GM21447 (cell line): ENCODE results near the gene EFNB3.

ENCODE experiments used
- ATAC-seq: cut with Tn5 transposase; IDR thresholded peaks from one replicate; pipeline ENCODE4 v1.9.1; 2021; ENCODE audit not compliant: unreplicated experiment

EFNB3 gene

DNA sequence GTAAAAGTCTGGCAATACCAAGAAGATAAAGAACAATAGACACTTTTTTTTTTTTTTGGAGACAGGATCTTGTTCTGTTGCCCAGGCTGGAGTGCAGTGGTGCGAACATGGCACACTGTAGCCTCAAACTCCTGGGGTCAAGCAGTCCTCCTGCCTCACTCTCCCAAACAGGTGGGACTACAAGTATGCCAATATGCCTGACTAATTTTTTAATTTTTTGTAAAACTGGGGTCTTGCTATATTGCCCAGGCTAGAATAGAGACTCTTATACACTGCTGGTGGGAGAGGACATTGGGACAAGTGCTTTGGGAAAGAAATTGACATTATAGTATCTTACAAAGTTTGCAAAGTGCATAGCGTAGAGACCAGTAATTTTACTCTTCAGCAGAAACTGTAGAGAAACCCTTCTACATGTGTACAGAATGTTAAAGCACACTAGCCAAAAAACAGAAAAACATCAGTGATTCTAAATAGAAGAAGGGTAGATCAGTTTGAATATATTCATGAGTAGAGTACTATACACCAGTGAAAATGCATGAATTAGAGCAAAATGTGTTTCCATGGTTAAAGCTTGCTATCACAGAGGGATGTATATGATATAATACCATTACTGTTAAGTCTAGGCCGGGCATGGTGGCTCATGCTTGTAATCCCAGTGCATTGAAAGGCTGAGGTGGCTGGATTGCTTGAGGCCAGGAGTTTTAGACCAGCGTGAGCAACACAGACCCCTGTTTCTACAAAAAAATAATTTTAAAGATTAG, 7.0 kb upstream of the EFNB3 start:
- ATAC-seq = no peak

DNA sequence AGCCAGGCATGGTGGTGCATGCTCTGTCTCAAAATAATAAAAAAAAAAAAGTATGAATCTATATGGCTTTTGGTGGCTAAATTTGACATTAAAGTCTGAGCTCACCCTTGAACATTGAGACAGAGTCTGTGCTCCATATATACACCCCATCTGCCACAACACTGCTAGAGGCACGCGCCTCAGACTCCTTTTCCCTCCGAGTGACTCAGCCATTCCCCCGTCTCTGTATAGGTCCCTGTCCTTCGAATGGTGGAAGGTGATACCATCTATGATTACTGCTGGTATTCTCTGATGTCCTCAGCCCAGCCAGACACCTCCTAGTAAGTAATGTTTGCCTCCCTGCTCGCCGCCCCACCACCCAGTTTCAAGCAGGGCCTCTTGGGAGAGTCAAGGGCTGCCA, 4.5 kb upstream of the EFNB3 start:
- no peak for ATAC-seq

DNA sequence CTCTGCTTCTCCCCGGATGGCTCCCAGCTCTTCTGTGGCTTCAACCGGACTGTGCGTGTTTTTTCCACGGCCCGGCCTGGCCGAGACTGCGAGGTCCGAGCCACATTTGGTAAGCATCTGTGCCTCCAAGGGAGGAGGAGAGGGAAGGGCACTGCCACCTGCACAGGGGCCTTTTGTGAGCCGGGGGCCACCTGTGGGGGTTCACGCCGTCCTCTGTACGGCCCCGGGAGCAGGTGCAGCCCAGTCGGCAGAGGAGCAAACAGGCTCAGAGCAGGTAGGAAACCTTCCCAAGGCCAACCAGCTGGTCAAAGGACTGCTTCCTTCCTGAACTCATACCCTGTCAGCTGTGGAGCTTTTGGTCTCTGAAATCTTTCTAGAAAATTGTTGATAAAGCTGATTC, 3.3 kb upstream of the EFNB3 start:
- no peak for ATAC-seq

DNA sequence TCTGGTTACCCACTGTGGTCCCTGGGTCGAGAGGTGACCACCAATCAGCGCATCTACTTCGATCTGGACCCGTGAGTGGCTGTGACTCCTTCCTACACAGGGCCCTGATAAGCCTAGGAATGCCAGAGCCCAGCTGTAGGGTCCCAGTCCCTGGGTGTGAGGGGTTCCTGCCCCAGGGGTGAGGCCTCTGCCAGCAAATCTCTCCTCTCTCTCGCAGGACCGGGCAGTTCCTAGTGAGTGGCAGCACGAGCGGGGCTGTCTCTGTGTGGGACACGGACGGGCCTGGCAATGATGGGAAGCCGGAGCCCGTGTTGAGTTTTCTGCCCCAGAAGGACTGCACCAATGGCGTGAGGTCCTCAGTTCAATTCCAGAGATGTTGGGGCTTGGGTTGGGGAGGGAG, 2.2 kb upstream of the EFNB3 start:
- no peak for ATAC-seq

DNA sequence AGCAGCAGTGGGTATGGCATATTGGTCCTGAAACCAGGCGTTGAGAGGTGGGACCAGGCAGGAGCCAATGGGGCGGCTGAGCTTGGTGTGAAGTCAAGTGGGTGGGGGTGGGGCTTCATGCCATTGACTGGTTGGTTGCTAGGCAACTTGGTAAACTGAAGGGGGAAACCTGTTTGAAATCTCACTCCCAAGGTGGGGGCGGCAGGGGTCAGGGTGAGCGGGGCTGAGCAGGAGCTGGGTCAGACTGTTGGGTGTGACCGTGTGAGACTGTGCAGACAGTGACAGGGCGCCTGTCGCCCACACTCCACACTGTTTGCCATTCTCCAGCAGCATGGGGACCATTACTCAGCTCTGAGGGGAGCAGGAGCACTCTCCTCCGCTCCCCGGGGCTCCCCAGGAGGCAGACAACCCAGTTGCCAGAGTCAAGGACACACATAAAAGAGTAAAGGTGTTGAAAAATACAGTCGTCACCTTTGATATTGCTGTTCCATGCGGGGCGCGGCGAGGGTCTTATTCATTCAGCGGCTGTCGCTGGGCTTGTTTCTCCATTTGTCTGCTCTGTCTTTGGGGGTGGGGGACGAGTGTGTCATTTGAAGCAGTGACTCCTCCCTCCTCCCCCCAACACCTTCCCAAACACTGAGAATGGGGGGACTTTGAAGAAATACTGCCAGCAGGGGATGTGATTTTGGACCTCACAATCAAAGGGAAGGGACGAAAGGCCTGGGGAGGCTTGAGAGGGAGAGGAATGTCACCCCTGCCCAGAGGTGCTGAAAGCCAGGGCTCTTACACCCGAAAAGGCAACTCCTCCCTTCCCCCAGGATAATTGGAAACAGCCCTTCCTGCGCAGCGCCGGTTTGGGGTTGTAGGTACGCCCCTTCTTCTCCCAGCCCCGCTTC, 1.2 kb upstream of the EFNB3 start:
- ATAC-seq = no peak

DNA sequence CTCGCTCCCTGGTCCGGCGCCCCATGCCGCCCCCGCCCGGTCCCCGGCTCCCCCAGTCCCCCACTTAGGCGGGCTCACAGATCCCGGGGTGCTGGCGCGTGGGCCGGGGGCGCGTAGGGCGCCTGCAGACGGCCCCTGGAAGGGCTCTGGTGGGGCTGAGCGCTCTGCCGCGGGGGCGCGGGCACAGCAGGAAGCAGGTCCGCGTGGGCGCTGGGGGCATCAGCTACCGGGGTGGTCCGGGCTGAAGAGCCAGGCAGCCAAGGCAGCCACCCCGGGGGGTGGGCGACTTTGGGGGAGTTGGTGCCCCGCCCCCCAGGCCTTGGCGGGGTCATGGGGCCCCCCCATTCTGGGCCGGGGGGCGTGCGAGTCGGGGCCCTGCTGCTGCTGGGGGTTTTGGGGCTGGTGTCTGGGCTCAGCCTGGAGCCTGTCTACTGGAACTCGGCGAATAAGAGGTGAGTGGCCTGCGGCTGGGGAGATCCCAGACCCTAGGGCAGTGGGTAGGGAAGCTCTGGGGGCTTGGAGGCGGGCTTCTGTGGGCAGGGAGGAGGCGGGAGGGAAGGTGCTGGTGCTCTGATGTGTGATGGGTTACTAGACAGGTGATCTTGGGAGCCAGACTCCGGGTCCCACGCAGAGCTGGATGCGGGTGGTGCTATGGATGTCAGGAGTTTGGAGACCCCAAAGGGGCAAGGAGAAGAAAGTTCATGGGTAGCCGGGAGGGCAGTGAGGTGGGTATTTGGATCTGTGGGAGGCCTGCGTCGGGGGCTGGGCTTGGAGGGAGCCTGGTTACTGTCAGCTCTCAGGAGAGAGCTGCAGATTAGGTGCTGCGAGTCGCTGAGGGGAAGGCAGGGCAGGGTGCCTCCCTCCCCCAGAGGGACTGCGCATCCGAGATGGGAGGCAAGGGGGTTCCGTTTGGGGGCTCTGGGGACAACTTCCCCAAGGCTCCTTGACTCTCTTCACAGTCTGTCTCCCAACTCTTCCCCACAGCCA, 560 bp downstream of the EFNB3 start:
- ATAC-seq = no peak

DNA sequence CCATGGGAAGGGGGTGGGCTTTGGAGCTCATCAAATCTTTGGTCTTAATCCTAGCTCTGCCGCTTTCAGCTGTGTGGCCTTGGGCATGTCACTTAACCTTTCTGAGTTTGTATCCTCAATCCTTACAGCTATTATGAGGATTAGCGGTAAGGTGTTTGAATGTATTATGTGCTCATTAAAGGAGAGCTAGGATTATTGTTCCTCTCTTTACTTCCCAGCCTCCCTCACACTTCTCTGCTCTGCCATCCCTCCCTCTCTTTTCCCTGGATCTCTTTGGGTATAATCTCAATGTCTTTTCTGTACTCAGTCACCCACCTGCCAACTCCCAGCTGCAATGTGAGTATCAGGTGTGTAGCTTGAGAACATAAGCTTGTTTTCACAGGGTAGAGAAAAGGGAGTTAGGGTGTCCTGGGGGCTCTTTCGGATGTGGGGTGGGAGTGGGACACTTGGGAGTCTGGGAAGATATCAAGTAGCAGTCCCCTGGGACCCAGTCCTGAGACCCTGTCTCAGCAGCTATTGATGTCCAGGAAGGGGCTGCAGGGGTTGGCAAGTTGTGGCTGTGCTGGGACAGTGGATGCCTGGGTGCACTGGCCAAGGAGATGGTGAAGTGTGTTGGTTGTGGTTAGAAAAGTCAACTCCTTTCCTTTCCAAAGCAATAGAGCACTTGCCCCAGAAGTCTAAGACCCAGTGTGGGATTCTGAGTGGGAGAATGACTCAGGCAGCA, 1.8 kb downstream of the EFNB3 start:
- ATAC-seq = no peak

DNA sequence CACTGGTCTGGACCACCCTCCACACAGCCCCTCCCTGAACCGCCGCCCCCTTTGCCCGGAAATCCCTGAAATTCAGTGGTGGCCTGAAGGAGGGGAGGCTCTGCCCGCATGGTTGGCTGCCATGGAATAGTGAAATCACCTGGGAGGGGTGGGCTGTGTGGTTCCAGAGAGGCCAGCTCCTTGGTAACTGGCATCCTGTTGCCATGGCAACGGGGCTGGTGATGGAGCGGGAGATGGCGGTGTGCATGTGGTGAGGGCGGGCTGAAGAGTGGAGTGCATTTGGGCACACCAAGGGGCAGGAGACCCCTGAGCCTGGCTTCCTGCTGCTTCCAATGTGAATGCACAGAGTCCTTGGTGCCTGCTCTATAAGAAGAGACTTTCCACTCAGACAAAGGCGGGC, 2.4 kb downstream of the EFNB3 start:
- no peak for ATAC-seq

DNA sequence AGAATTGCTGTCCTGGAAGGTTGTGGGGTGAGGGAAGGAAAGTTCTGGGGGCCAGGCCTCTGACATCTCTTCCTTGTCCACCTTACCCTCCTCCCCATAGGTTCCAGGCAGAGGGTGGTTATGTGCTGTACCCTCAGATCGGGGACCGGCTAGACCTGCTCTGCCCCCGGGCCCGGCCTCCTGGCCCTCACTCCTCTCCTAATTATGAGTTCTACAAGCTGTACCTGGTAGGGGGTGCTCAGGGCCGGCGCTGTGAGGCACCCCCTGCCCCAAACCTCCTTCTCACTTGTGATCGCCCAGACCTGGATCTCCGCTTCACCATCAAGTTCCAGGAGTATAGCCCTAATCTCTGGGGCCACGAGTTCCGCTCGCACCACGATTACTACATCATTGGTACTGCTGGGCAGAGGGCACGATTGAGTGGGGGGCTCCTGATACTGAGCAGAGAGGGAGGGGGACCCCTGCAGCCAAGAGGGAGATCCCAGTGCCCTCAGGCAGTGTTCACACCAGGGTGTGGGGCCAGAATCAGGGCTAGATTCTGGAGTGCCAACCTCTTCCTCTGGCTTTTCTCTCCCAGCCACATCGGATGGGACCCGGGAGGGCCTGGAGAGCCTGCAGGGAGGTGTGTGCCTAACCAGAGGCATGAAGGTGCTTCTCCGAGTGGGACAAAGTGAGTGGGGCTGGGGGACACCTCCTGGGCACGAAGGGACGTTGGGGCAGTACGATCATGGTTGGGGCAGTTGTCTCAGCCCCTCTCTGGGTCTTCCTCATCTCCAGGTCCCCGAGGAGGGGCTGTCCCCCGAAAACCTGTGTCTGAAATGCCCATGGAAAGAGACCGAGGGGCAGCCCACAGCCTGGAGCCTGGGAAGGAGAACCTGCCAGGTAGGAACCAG, 3.1 kb downstream of the EFNB3 start:
- ATAC-seq = no peak

DNA sequence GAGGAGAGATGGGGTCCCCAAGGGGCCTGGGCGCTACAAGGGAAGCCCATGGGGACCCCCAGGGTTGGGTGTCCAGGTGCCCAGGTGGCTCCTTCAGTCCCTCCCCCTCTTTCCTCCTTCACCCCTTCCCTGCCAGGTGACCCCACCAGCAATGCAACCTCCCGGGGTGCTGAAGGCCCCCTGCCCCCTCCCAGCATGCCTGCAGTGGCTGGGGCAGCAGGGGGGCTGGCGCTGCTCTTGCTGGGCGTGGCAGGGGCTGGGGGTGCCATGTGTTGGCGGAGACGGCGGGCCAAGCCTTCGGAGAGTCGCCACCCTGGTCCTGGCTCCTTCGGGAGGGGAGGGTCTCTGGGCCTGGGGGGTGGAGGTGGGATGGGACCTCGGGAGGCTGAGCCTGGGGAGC, 4.0 kb downstream of the EFNB3 start:
- ATAC-seq = no peak

DNA sequence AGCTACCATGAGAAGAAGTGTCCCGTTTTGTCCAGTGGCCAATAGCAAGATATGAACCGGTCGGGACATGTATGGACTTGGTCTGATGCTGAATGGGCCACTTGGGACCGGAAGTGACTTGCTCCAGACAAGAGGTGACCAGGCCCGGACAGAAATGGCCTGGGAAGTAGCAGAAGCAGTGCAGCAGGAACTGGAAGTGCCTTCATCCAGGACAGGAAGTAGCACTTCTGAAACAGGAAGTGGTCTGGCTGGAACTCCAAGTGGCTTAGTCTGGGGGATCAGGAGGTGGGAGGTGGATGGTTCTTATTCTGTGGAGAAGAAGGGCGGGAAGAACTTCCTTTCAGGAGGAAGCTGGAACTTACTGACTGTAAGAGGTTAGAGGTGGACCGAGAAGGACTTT, 5.3 kb downstream of the EFNB3 start:
- ATAC-seq = no peak

DNA sequence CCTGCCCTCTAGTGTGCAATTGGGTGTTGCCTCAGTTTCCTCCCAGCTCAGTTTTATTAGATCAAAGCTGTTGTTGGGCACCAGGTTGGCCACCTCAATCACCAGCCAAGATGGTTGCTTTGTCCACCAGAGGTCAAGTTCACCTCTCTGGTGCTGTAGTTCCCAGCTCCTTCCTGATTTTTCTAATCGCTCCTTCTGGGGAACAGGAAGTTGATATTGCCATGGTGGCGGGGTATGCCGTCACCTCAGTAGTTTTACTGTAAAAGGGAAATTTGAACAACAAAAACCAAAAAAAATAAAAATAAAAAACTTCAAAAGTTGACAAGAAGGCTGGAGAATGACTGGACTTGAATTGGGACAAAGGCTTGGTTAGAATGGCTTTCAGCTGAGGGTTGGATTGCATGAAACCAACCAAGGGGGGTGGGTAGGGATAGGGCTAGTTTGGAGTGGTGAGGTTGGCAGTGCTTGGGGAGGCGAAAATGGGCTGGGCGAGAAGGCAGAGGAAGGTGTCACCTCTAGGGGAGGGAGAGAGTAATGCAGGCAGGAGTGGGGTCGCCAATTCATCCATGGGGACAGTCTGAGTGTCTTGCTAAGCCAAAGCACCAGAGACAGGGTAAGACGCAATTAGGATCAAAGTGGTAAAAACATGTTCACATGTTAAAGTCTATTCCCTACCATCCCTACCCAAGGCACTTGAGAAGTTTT, 6.2 kb downstream of the EFNB3 start:
- no peak for ATAC-seq

DNA sequence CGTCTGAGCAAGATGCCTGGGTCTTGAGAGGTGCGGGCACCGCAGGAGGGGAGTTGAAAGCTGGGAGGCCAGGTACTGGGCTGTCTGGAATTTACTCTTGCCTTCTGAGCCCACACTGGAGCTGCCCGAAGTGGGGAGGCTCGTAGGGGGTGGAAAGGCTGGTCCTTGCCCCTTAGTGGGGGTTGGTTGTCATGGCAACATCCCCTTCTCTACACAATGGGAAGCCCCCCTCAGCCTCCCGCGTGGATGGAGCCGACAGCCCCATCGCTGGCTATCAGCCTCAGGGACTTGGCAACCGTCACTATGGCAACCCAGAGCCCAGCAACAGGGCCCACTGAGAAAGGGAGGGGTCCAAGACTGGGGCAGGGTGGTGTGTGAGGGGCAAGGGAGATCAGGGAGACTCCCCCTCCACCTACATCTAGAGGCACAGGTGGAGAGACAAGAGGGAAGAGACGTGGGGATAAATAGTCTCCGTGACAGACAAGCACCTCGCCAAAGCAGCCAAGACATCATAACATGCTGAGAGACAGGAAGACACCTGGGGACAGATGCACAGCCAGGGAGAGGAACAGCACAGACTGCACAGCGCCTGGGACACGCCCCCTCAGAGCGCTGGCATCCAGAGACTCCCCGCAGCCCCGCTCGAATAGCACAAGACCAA, 7.2 kb downstream of the EFNB3 start:
- no peak for ATAC-seq

DNA sequence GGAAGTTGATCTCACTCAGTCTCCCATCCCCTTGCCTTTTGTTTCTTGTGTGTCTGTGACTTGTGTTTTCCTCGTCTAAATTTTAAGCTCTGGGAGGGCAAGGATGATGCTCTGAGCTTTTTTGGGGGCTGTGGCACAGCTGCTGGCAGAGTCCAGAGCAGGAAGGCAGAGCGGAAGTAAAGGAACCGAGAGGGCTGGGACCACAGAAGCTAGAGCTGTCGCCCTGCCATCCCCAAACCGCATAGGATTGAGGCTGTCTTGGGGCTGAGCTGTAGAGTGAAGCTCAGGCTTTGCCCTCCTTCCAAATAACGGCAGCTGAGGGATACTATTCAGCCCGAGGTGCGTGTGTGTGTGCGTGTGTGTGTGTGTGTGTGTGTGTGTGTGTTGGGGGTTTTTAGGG, 8.8 kb downstream of the EFNB3 start:
- no peak for ATAC-seq

DNA sequence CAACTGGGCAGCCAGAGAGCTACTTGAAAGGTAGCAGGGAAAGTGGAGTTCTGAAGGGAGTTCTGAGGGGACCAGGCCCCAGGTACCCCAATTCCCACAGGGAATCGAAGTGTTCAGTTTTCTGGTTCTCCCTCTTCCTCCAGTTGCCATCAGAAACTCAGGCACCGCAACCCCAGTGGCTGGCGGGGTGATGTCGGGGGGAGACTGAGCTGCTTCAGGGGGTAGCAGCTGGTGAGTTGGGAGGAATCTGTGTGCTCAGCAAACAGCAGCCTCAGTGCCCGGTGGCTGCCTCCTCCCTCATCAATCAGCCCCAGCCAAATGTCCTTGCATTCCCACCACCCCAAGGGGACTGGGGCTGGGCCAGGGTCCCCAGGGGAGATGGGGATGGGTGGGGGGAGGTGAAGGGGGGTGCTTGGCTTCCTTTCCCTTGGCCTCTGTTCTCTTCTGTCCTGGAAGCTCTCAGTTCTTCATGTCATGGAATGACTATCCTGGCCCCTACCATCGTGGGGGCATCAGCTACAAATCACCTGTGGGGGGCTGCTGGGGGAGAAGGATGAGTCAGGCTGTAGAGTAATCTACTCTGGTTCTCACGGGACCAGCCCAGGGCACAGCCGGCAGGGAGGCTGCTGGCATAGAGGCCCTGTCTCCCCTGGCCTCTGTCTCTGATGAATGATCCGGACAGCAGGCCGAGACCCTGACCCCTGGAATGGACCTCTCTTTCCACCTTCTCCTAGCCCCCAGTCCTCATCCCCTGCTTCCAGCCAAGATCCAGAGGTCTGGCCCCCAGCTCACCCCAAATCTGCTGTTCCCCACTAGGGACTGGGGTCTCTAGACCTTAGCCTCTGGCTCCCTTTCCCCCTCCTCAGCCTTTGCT, 10.0 kb downstream of the EFNB3 start:
- no peak for ATAC-seq

DNA sequence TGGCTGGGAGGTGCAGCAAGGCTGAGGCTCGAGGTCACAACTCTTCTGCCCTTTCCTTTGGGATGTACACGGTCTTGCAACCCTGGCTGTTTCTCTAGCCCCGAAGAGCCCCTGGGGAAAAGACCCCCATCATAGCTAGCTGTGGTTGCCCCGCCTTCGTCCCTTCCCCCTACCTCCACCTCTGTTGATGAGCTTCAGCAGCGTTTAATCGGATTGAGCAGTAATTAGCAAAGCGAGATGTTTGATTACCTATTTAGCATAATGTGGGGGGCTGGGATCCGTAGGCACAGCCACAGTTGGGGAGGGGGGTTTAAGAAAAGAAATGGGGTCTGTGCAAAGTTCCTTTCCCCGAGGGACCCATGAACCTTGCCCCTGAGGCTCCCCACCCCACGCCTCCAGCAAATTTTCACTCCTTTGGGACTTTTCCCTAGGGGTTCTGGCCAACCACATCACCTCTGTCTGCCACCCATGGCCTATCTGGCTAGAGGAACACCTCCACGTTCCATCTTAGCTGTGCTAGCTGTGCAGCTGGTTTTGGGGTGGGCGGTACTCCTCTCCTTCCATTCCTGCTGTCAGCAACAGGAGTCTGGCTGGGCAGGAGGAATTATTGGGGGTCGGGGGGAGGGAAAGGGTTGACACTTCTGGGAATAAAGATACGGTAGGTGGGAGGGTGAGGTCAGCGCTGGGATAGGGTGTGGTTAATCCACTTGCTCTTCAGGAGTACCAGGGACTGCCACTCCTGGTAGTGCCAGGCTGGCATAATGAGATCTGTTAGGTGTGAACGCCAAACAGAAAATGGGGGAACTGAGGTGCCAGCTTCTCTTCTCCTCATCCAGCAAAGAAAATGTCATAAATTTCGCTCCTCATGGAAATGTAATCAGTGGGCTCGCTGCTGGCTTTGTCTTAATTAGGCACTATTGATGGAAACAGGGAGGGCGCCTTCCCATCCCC, 11.2 kb downstream of the EFNB3 start:
- ATAC-seq = no peak
